ENCODE results near the gene TET3.

GRCh38 chr2:73937899-73938298 lies 46.8 kb upstream of the TET3 start:
- TF ChIP-seq EZH2 (IDR thresholded peaks at IDR 0.05; ENCODE audit: low read length) (no peak), CTCF (optimal IDR thresholded peaks at IDR 0.05 in 1 of 3, IDR thresholded peaks at IDR 0.05 in 1 of 3, conservative IDR thresholded peaks at IDR 0.05 in 1 of 3; ENCODE audit: extremely low read depth in 1 of 3, insufficient read depth in 2 of 3, low read length in 3 of 3) (no peak)

All from keratinocyte (primary cell).